GM23338 (cell line): ENCODE data around the gene USP20.
"Not testable (repeated sequence)": the region's sequence is repeated elsewhere in the genome, so short reads cannot be mapped to it uniquely, and the experiment has no call there.

ENCODE experiments used
- CREB1 ChIP-seq: fragments of 250-450 bp; sonication (Bioruptor Pico); IDR thresholded peaks from 2 replicates; pipeline ENCODE4 v1.5.0; 2020; ENCODE audit warnings: low read depth, mild to moderate bottlenecking, moderate library complexity
- TF ChIP-seq, protein P1 (sequence below), 2 experiments: fragments of 200-600 bp in 1 of 2; sonication (generic) in 1 of 2; conservative IDR thresholded peaks; 2 replicates each; pipeline versions ENCODE4 v1.5.1 to v1.6.1; 2016 to 2017; ENCODE audit warnings: antibody characterized with exemption in 2 of 2, low read depth in 2 of 2, mild to moderate bottlenecking in 2 of 2, moderate library complexity in 1 of 2

DNA sequence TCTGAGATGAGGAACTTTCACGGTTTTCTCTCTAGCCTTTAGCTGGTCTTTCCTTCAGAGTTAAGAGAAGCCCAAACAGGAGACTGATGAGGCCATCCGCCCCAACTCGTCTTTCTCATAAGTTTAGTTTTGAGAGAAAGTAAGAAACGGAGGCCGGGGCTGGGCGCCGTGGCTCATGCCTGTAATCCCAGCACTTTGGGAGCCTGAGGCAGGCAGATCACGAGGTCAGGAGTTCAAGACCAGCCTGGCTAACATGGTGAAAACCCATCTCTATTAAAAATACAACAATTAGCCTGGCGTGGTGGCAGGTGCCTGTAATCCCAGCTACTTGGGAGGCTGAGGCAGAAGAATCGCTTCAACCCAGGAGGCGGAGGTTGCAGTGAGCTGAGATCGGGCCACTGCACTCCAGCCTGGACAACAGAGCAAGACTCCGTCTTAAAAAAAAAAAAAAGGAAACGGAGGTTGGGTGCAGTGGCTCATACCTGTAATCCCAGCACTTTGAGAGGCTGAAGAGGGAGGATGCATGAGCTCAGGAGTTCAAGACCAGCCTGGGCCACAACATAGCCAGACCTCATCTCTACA lies 55.6 kb downstream of the USP20 start:
- TF ChIP-seq, protein P1, sequence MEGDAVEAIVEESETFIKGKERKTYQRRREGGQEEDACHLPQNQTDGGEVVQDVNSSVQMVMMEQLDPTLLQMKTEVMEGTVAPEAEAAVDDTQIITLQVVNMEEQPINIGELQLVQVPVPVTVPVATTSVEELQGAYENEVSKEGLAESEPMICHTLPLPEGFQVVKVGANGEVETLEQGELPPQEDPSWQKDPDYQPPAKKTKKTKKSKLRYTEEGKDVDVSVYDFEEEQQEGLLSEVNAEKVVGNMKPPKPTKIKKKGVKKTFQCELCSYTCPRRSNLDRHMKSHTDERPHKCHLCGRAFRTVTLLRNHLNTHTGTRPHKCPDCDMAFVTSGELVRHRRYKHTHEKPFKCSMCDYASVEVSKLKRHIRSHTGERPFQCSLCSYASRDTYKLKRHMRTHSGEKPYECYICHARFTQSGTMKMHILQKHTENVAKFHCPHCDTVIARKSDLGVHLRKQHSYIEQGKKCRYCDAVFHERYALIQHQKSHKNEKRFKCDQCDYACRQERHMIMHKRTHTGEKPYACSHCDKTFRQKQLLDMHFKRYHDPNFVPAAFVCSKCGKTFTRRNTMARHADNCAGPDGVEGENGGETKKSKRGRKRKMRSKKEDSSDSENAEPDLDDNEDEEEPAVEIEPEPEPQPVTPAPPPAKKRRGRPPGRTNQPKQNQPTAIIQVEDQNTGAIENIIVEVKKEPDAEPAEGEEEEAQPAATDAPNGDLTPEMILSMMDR (conservative IDR thresholded peaks at IDR 0.05; ENCODE audit: low read depth in 2 of 2), result not testable (repeated sequence)
- not testable (repeated sequence) for TF ChIP-seq CREB1
